BJ (cell line): ENCODE results near the gene CTNNA2. TPM values are rescaled to one million over a fixed set of nuclear protein-coding genes. Genes with fewer than 3 reads are reported as not detected.

Source experiments
- CTCF ChIA-PET: fragments of 350-600 bp; formaldehyde crosslinking; extraction: SDS; loops from one replicate; lab custom pipeline; 2021; ENCODE audit warnings: antibody characterized with exemption, inconsistent platforms; lab: Yijun Ruan, JAX
- POLR2A ChIA-PET: fragments of 300-600 bp; sonication (Branson Sonifier 250); formaldehyde crosslinking; extraction: SDS; loops from one replicate; lab custom pipeline; 2021; ENCODE audit warnings: antibody characterized with exemption; lab: Charles Lee
- DNase-seq: peaks from one replicate; pipeline ENCODE4 v3.0.0-alpha.2; 2011; ENCODE audit warnings: low read depth
- H3K27me3 ChIP-seq: 2 replicates; pipeline ENCODE4 v1.6.0; 2011; ENCODE audit warnings: low read length; ENCODE audit not compliant: control insufficient read depth, insufficient read depth
- H3K36me3 ChIP-seq: 2 replicates; pipeline ENCODE4 v1.5.1; 2011; ENCODE audit warnings: low read length; ENCODE audit not compliant: control insufficient read depth, insufficient read depth
- H3K4me3 ChIP-seq: 2 replicates; pipeline ENCODE4 v1.5.1; 2011; ENCODE audit warnings: low read depth, mild to moderate bottlenecking, control low read depth, low read length
- CTCF ChIP-seq: IDR thresholded peaks from 2 replicates; pipeline ENCODE4 v1.5.1; 2011; ENCODE audit warnings: low read depth, mild to moderate bottlenecking, control low read depth, inconsistent platforms, low read length, moderate library complexity; ENCODE audit not compliant: insufficient read depth
- polyA plus RNA-seq: library from polyadenylated mRNA; depleted of rRNA; stranded (reverse); fragments of >200 nt; gene quantifications from 2 replicates; pipeline ENCODE4 v1.2.3, GENCODE V29; 2011

CTNNA2 gene
- polyA plus RNA-seq, 1 experiment: not detected

DNA sequence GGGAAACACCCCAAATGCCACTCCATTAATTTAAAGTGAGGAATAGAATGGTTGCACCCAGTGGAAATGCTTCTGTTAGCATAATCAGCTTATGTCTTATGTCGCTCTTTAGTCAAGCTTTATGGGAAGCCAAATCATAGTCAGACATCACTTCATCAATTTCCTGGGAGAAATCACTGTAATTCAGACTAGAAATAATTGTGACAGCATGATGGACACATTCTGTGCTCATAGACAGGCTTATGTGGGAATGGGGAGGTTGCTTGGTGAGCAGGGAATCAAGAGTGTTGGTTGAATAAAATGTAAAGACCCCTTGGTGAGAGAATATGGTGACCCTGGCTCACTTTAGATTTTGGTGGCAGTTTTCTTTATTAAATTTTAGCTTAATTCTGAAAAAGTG lies 174.0 kb downstream of the CTNNA2 start:
- CTCF ChIA-PET: interaction anchor here (0.7 kb wide), 1 partner anchor 11 kb away, joined by 3 read pairs; no protein-coding TSS in a partner anchor

DNA sequence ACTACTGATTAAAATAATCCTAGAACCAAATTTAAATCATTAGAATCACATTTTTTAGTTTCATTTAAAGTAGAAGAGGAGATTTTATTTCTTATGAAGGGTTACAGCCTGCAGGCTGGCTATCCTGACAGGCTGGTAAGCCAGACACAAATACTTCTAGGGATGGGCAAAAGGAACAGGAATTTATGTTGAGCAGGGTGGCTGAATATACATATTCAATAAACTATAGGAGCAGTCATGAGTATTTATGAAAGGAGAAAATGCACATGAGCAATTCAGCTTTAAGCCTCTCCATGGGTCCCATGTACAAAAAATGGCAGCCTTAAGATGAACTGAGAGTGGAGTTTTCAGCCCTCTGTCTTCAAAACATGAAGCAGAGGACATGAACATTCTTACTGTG lies 182.4 kb downstream of the CTNNA2 start:
- Histone ChIP-seq H3K4me3 (no peak overlapping the region), H3K36me3 (no peaks in the 10 kb centered on the region), H3K27me3 (no peaks in the 10 kb centered on the region)
- ChIA-PET CTCF (no interaction called here), POLR2A (no interaction called here)
- DNase-seq: no peak
- TF ChIP-seq CTCF: no peak

More for the DNA sequence above, 174.0 kb downstream of the CTNNA2 start:
- Histone ChIP-seq H3K36me3 (no peaks in the 10 kb centered on the region), H3K27me3 (no peaks in the 10 kb centered on the region), H3K4me3 (no peak overlapping the region)
- no peak for TF ChIP-seq CTCF
- DNase-seq: no peak
- POLR2A ChIA-PET: no interaction called here

DNA sequence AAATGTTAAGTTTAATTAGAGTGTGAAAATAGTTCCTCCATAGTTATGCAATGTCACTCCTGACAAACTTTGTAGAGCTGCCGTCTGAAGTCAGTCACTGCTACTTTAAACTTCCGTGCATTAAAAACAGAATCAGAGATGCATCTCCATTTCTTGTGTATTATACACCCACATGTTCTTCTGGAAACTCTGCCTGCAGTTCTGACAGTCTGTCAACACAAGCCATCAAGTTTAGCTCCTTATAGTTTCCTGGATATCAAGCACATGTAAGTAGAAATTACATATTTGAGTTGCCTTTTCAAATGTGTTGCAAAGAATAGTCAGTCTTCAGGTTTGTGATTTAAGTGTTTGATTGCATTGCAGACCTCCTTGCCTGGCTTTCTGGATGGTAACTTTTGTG lies 184.3 kb downstream of the CTNNA2 start:
- Histone ChIP-seq H3K4me3 (no peak overlapping the region), H3K36me3 (no peaks in the 10 kb centered on the region), H3K27me3 (no peaks in the 10 kb centered on the region)
- DNase-seq: no peak
- CTCF ChIA-PET: interaction anchor here (1.0 kb wide), 1 partner anchor 13 kb away, joined by 3 read pairs; no protein-coding TSS in a partner anchor
- no peak for TF ChIP-seq CTCF
- POLR2A ChIA-PET: no interaction called here

DNA sequence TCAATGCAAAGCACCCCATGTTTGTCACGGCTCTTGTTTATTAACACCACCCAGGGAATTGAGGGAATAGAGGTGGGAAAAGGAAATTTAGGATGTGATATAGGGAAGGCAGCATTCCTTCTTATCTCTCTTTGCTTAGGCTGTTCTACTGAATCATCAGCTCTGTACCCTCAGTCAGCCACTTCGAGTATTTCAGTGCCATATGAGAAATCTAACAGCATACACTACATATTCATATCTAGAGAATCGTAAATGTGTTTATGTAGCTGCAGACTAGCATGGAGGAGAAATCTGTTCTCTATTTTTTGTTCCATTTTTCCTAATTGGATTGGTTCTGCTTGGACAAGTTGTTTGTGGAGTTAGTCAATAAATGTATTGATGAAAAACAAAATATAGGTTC lies 187.8 kb downstream of the CTNNA2 start:
- ChIA-PET POLR2A (no interaction called here), CTCF (no interaction called here)
- no peak for DNase-seq
- H3K36me3 ChIP-seq: no peaks in the 10 kb centered on the region
- no peak overlapping the region for H3K4me3 ChIP-seq
- TF ChIP-seq CTCF: no peak
- no peaks in the 10 kb centered on the region for H3K27me3 ChIP-seq

DNA sequence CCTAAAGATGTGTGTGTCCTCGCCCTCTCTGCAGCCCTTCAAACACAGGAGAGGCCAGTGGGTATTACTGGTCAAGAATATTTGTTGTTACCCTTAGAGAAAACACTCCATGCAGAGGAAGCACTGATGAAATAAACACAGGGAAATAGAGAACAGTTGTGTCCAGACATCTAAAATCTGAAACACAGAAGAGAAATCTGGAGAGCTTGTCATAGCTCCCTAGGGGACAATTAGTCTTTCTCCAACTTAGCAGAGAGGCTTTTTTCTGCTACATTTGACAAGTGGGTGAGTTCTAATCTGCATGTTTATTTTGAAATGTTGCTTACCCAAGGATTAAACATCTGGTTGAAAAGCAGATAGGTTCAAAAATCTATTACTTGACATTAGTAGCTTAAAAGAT lies 190.1 kb downstream of the CTNNA2 start:
- no peak for TF ChIP-seq CTCF

More for the DNA sequence above, 190.1 kb downstream of the CTNNA2 start:
- POLR2A ChIA-PET: no interaction called here
- Histone ChIP-seq H3K36me3 (no peaks in the 10 kb centered on the region), H3K4me3 (no peak overlapping the region), H3K27me3 (no peaks in the 10 kb centered on the region)
- CTCF ChIA-PET: no interaction called here
- no peak for DNase-seq
